Endothelial cell (in vitro differentiated cells): ENCODE measurements around the gene CD207. TPM values are rescaled to one million over a fixed set of nuclear protein-coding genes. Genes with fewer than 3 reads are reported as not detected.

ENCODE experiments used
- DNase-seq: peaks from one replicate; pipeline ENCODE4 v3.0.0; 2021; ENCODE audit warnings: low spot score
- H3K27ac Mint-ChIP-seq: one replicate; pipeline ENCODE4 v1.8.0; 2021; ENCODE audit warnings: mixed read lengths, inconsistent platforms; ENCODE audit not compliant: unreplicated experiment
- H3K27me3 Mint-ChIP-seq: one replicate; pipeline ENCODE4 v1.8.0; 2021; ENCODE audit warnings: mild to moderate bottlenecking, moderate library complexity, mixed read lengths, inconsistent platforms; ENCODE audit not compliant: unreplicated experiment
- H3K36me3 Mint-ChIP-seq: one replicate; pipeline ENCODE4 v1.8.0; 2021; ENCODE audit warnings: mild to moderate bottlenecking, low read depth, mixed read lengths, inconsistent platforms; ENCODE audit not compliant: unreplicated experiment
- H3K4me1 Mint-ChIP-seq: one replicate; pipeline ENCODE4 v1.8.0; 2021; ENCODE audit warnings: mild to moderate bottlenecking, mixed read lengths, inconsistent platforms; ENCODE audit not compliant: unreplicated experiment
- H3K4me3 Mint-ChIP-seq: one replicate; pipeline ENCODE4 v1.8.0; 2021; ENCODE audit warnings: mild to moderate bottlenecking, mixed read lengths, inconsistent platforms; ENCODE audit not compliant: unreplicated experiment
- H3K9me3 Mint-ChIP-seq: one replicate; pipeline ENCODE4 v1.8.0; 2021; ENCODE audit warnings: mixed read lengths, inconsistent platforms; ENCODE audit not compliant: unreplicated experiment
- CTCF ChIP-seq: fragments of 200-600 bp; sonication (generic); IDR thresholded peaks from one replicate; pipeline ENCODE4 v1.5.0; 2021; ENCODE audit warnings: antibody characterized with exemption; ENCODE audit not compliant: unreplicated experiment
- total RNA-seq: library from RNA; stranded (reverse); fragmentation: NEBNext Ultra II Directional; extraction: Animal tissue kit (Norgen Biotek cat#: 25700); gene quantifications from one replicate; pipeline ENCODE4 v1.2.1, GENCODE V29; 2021; ENCODE audit not compliant: unreplicated experiment

The CD207 gene
- total RNA-seq, 1 donor from 2014 or later: 0.74 TPM

- H3K36me3 Mint-ChIP-seq: no peaks in the 10 kb centered on the region
- H3K4me3 Mint-ChIP-seq: no peak overlapping the region
- peak; percentile 40 for DNase-seq
- H3K9me3 Mint-ChIP-seq: no peaks in the 10 kb centered on the region
- H3K4me1 Mint-ChIP-seq: peaks cover 11% of the 10 kb centered on the region
- no peak for TF ChIP-seq CTCF
- H3K27ac Mint-ChIP-seq: no peak overlapping the region
- H3K27me3 Mint-ChIP-seq: no peaks in the 10 kb centered on the region
Observed at GRCh38 chr2:70785137-70785911, 50.3 kb downstream of the CD207 start.

- H3K9me3 Mint-ChIP-seq: no peaks in the 10 kb centered on the region
- no peaks in the 10 kb centered on the region for H3K36me3 Mint-ChIP-seq
Observed at GRCh38 chr2:70784320-70784719, 51.3 kb downstream of the CD207 start.

More at GRCh38 chr2:70784320-70784719, 51.3 kb downstream of the CD207 start:
- DNase-seq: no peak
- no peak overlapping the region for H3K4me3 Mint-ChIP-seq
- TF ChIP-seq CTCF: no peak
- H3K27ac Mint-ChIP-seq: no peak overlapping the region
- peaks cover 6% of the 10 kb centered on the region for H3K4me1 Mint-ChIP-seq
- H3K27me3 Mint-ChIP-seq: no peaks in the 10 kb centered on the region

Other genes with a start within 250 kb of the CD207 start
- 54.0 TPM for gene ADD2, start 67.6 kb downstream of the CD207 start, total RNA-seq
- not detected for gene FIGLA, start 45.2 kb downstream of the CD207 start, total RNA-seq
- gene CLEC4F, start 15.2 kb downstream of the CD207 start, total RNA-seq: 0.23 TPM
- 2.2 TPM for gene VAX2, start 64.8 kb upstream of the CD207 start, total RNA-seq
- gene ATP6V1B1, start 100.1 kb upstream of the CD207 start, total RNA-seq: not detected
- gene ANKRD53, start 142.8 kb upstream of the CD207 start, total RNA-seq: 0.56 TPM
- gene TEX261, start 159.1 kb upstream of the CD207 start, total RNA-seq: 37.1 TPM
- gene NAGK, start 232.8 kb upstream of the CD207 start, total RNA-seq: 125 TPM